Subcutaneous abdominal adipose tissue (tissue), 5 donors: ENCODE results near the gene SIK2.
"Not testable (repeated sequence)": the region's sequence is repeated elsewhere in the genome, so short reads cannot be mapped to it uniquely, and the experiment has no call there.

Source experiments
- H3K27ac ChIP-seq: one replicate; pipeline ENCODE4 v1.7.0; 2013; ENCODE audit warnings: low read depth, mild to moderate bottlenecking, inconsistent platforms, low read length, moderate library complexity
- H3K27me3 ChIP-seq, 5 donors: one replicate each; pipeline ENCODE4 v1.7.0; 2013; ENCODE audit warnings: low read length in 5 of 5, inconsistent platforms in 1 of 5; ENCODE audit not compliant: control insufficient read depth in 5 of 5, insufficient read depth in 4 of 5
- H3K36me3 ChIP-seq, 5 donors: one replicate each; pipeline ENCODE4 v1.7.0; 2013; ENCODE audit warnings: low read length in 5 of 5; ENCODE audit not compliant: control insufficient read depth in 5 of 5, insufficient read depth in 5 of 5
- H3K4me1 ChIP-seq, 5 donors: one replicate each; pipeline ENCODE4 v1.7.0; 2013; ENCODE audit warnings: low read length in 5 of 5, mild to moderate bottlenecking in 3 of 5, moderate library complexity in 1 of 5; ENCODE audit not compliant: control insufficient read depth in 5 of 5, insufficient read depth in 5 of 5
- H3K4me3 ChIP-seq, 5 donors: one replicate each; pipeline ENCODE4 v1.7.0; 2013; ENCODE audit warnings: low read length in 5 of 5, low read depth in 1 of 5
- H3K9ac ChIP-seq, 5 donors: one replicate each; pipeline ENCODE4 v1.7.0; 2013; ENCODE audit warnings: low read length in 5 of 5, mild to moderate bottlenecking in 4 of 5, moderate library complexity in 3 of 5
- H3K9me3 ChIP-seq, 5 donors: one replicate each; pipeline ENCODE4 v1.7.0; 2013; ENCODE audit warnings: low read length in 5 of 5; ENCODE audit not compliant: control insufficient read depth in 5 of 5
- donor health status: healthy.
- donor health status: healthy.
- donor health status: healthy.
- donor health status: healthy.
- donor health status: healthy.

SIK2 gene

DNA sequence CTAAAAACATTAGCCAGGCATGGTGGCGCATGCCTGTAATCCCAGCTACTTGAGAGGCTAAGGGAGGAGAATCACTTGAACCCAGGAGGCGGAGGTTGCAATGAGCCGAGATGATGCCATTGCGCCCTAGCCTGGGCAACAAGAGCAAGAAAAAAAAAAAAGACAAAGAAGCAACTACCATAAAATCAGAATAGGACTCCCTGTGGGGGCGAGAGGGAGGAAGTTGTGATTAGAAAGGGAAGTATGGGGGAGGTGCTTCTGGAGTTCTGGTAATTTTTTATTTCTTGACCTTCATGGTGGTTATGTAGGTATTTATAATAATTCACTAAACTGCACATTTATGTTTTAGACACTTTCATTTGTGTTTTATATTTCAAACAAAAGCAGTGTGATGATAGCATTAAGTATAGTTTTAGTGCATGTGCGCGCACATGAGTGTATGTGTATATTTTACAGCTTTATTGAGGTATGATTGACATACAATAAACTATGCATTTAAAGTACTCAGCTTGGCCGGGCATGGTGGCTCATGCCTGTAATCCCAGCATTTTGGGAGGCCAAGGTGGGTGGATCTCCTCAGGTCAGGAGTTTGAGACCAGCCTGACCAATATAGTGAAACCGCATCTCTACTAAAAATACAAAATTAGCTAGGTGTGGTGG lies 43.5 kb downstream of the SIK2 start:
- peaks cover 6 to 30% (median 16%) of the 10 kb centered on the region in 5 donors for H3K36me3 ChIP-seq
- no peak overlapping the region for H3K27ac ChIP-seq
- H3K27me3 ChIP-seq: no peaks in the 10 kb centered on the region
- H3K4me3 ChIP-seq: no peak overlapping the region
- no peaks in the 10 kb centered on the region for H3K9me3 ChIP-seq
- H3K4me1 ChIP-seq: peaks cover 0 to 26% (median 15%) of the 10 kb centered on the region in 5 donors
- H3K9ac ChIP-seq: no peak overlapping the region

DNA sequence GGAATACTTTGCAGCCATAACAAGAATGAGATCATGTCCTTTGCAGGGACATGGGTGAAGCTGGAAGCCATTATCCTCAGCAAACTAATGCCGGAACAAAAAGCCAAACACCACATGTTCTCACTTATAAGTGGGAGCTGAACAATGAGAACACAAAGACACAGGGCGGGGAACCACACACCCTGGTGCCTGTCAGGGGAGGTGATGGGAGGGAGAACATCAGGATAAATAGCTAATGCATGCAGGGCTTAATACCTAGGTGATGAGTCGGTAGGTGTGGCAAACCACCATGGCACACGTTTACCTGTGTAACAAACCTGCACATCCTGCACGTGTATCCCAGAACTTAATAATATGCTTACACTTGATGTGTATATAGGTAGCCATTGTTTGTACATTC lies 49.1 kb downstream of the SIK2 start:
- H3K9me3 ChIP-seq, H3K27me3 ChIP-seq, H3K4me3 ChIP-seq, H3K9ac ChIP-seq, H3K27ac ChIP-seq: not testable (repeated sequence)
- peaks cover 7 to 29% (median 15%) of the 10 kb centered on the region in 5 donors for H3K36me3 ChIP-seq
- peaks cover 0 to 60% (median 12%) of the 10 kb centered on the region in 5 donors for H3K4me1 ChIP-seq

DNA sequence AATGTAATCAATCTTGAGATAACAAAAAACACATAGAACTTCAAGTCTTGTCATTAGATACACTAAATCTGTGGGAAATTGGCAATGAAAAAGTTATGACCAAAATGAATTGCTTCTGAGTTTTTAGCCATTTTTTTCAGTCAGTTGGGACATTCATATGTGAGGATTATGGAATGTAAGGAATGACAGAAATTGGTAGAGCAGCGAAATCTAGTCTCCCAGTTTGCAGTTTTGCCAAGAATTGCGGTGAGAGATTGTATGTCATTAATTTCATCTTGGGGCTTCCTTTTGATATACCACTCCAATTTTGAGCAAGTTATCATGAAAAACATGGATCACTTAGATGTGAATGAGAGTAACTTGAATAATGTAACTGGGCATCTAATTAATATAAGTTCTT lies 49.9 kb downstream of the SIK2 start:
- peaks cover 0 to 64% (median 12%) of the 10 kb centered on the region in 5 donors for H3K4me1 ChIP-seq
- no peak overlapping the region for H3K27ac ChIP-seq
- no peaks in the 10 kb centered on the region for H3K9me3 ChIP-seq
- no peak overlapping the region for H3K4me3 ChIP-seq
- H3K9ac ChIP-seq: no peak overlapping the region
- no peaks in the 10 kb centered on the region for H3K27me3 ChIP-seq
- peaks cover 7 to 29% (median 15%) of the 10 kb centered on the region in 5 donors for H3K36me3 ChIP-seq

DNA sequence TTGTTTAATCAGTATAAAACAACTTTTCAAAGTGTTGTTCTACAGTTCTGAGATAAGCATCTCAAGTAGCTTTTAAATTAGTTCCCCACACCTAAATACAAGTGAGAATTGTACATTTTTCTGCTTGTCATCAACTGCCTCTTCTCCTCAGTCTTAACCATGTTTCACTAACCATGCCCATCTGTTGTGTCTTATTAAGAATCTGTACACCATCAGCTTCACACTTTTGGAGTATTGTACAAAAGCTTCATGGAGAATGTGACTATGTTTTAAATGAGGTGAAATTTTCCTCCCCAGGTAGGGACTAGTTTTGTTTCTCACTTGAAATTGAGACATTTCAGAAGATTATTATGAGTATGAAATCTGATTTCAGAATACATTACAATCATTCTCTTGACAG lies 52.4 kb downstream of the SIK2 start:
- Histone ChIP-seq H3K9ac (no peak overlapping the region), H3K27ac (peak overlapping the region; percentile 44), H3K9me3 (no peaks in the 10 kb centered on the region), H3K4me3 (no peak overlapping the region), H3K4me1 (peaks cover 0 to 71% (median 18%) of the 10 kb centered on the region in 5 donors), H3K27me3 (no peaks in the 10 kb centered on the region), H3K36me3 (peaks cover 7 to 20% (median 13%) of the 10 kb centered on the region in 5 donors)

DNA sequence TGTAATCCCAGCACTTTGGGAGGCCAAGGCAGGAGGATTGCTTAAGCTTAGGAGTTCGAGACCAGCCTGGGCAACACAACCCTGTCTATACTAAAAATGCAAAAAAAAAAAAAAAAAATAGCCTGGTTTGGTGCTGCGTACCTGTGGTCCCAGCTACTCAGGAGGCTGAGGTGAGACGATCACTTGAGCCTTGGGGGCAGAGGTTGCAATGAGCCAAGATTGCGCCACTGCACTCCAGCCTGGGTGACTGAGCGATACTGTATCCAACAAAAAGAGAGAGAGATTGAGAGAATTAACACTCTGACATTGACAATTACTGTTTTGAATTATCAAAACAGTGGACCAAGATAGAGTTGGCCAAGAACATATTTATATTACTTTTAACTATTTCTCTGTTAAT lies 53.7 kb downstream of the SIK2 start:
- Histone ChIP-seq H3K9ac (no peak overlapping the region), H3K4me1 (peaks cover 0 to 76% (median 21%) of the 10 kb centered on the region in 5 donors), H3K4me3 (no peak overlapping the region), H3K27ac (peak overlapping the region; percentile 58), H3K36me3 (peaks cover 9 to 15% (median 14%) of the 10 kb centered on the region in 5 donors), H3K9me3 (no peaks in the 10 kb centered on the region), H3K27me3 (no peaks in the 10 kb centered on the region)

DNA sequence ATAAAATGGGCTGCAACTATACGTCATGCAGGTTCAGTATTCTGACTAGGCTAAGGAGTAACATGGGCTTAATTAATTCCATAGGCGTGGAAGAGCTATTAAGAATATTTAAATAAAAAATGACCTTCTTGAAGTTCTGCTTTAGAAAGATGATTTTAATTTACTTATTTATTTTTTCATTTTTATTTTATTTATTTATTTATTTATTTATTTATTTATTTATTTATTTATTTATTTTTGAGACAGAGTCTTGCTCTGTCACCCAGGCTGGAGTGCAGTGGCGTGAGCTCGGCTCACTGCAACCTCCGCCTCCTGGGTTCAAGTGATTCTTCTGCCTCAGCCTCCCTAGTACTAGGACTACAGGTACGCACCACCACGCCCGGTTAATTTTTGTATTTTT lies 55.7 kb downstream of the SIK2 start:
- H3K4me3 ChIP-seq, H3K27me3 ChIP-seq, H3K9me3 ChIP-seq, H3K9ac ChIP-seq, H3K27ac ChIP-seq: not testable (repeated sequence)
- Histone ChIP-seq H3K36me3 (peaks cover 6 to 18% (median 14%) of the 10 kb centered on the region in 5 donors), H3K4me1 (peaks cover 0 to 63% (median 23%) of the 10 kb centered on the region in 5 donors)

DNA sequence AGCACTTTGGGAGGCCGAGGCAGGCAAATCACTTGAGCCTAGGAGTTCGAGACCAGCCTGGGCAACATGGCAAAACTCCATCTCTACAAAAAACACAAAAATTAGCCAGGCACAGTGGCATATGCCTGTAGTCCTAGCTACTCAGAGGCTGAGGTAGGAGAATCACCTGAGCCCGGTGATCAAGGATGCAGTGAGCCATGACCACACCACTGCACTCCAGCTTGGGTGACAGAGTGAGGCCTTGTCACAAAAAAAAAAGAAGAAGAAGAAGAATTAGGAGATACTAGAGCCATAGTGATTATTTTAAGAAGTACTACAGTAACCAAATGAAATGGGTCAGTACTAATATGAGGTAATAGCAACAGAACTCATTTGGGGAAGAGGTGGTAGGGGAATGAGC lies 56.2 kb downstream of the SIK2 start:
- not testable (repeated sequence) for H3K9me3 ChIP-seq, H3K9ac ChIP-seq, H3K4me3 ChIP-seq, H3K27me3 ChIP-seq
- H3K27ac ChIP-seq: peak overlapping the region; percentile 6
- H3K4me1 ChIP-seq: peaks cover 4 to 63% (median 28%) of the 10 kb centered on the region in 5 donors
- peaks cover 4 to 13% (median 11%) of the 10 kb centered on the region in 5 donors for H3K36me3 ChIP-seq

DNA sequence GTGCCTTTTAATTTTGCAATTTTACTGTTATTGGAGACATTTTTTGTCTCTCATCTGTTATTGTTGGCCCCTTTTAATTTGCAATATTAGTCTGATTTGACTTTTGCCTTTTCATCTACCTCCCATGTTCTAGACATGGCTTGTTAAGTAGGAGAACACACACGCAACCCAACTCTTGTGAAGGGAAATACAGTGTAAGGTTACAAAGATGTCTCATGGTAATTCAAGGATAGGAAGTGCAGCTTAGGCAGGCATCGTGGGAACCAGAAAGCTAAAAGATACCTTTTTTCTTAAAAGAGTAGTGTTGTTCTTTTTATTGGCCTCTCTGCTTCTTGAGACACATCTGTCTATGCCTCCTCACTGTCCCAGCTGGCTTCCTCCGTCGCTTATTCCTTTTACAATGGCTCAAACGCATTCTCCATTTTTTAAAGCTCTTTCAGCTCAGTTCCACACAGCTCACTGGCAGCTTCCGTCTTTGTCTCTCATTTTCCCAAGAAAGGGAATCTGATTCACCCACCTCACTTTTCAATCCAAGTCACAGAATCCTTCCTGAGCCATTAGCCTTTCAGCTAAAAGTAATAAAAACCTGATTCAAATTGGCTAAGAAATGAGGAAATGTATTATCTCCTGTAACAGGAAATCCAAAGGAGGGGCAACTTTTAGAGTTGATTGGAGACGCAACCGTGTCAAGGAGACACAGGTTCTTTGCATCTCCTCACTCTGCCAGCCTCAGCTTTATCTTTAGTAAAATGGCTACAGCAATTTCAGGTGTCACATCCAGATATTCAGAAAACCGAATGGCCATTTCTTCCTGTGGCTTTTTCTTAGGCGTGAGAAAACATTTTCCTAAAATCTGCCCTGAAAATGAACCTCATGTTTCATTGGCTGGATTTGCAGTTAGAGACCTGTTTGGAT lies 57.2 kb downstream of the SIK2 start:
- Histone ChIP-seq H3K9ac (no peak overlapping the region), H3K4me3 (no peak overlapping the region), H3K27me3 (no peaks in the 10 kb centered on the region), H3K36me3 (peaks cover 3 to 10% (median 9%) of the 10 kb centered on the region in 5 donors), H3K4me1 (peaks cover 8 to 63% (median 35%) of the 10 kb centered on the region in 5 donors), H3K27ac (peak overlapping the region; percentile 6), H3K9me3 (no peaks in the 10 kb centered on the region)

DNA sequence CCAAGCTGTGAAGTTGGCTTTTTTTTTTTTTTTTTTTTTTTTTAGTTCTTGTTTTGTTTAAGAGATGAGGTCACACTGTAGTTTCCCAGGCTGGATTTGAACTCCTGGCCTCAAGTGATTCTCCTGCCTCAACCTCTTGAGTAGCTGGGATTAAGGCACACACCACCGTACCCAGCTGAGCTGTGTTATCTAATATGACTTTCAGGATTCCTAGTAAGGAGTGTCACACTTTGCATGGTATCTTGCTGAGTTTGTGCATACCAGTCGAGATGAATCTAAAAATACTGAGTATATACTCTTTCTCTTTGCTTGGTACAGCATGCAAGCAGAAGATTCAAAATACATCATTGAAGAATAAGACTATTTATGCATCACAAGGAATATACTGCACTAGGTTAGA lies 58.6 kb downstream of the SIK2 start:
- no peaks in the 10 kb centered on the region for H3K27me3 ChIP-seq
- H3K36me3 ChIP-seq: peaks cover 3 to 10% (median 9%) of the 10 kb centered on the region in 5 donors
- no peak overlapping the region for H3K27ac ChIP-seq
- no peak overlapping the region for H3K4me3 ChIP-seq
- H3K4me1 ChIP-seq: peaks cover 8 to 63% (median 30%) of the 10 kb centered on the region in 5 donors
- no peaks in the 10 kb centered on the region for H3K9me3 ChIP-seq
- no peak overlapping the region for H3K9ac ChIP-seq

DNA sequence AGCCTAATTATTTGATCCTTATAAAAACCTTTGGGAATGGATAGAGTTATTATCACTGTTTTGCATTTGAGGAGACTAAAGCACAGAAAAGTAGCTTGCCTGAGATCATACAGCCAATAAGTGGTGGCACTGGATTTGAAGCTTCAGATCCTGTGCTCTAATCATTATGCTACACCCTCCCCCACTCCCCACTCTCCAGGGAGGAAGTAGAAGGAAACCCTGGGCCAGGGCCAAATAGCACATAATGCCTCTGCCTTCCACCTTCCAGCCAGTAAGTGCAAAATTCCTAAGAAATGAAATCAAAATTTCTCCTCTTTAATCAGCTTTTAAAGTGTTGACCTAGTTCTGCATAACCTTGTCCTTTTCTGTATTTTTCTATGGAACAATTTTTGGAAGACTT lies 61.6 kb downstream of the SIK2 start:
- H3K9me3 ChIP-seq: no peaks in the 10 kb centered on the region
- no peak overlapping the region for H3K4me3 ChIP-seq
- H3K4me1 ChIP-seq: peaks cover 8 to 56% (median 30%) of the 10 kb centered on the region in 5 donors
- H3K9ac ChIP-seq: no peak overlapping the region
- H3K36me3 ChIP-seq: peaks cover 3 to 21% (median 13%) of the 10 kb centered on the region in 5 donors
- H3K27ac ChIP-seq: peak overlapping the region; percentile 24
- no peaks in the 10 kb centered on the region for H3K27me3 ChIP-seq
